SU-DHL-6 (cell line): ENCODE measurements around the gene CERS6.

Experiments
- H2AFZ ChIP-seq: fragments of 200-600 bp; sonication (generic); 2 replicates; pipeline ENCODE4 v1.6.1; 2014; ENCODE audit warnings: low read depth, mild to moderate bottlenecking, moderate library complexity, mixed read lengths, antibody characterized with exemption, low read length; ENCODE audit not compliant: severe bottlenecking
- H3F3A ChIP-seq: fragments of 200-600 bp; shearing (Covaris generic); 2 replicates; pipeline ENCODE4 v1.6.0; 2016; ENCODE audit warnings: antibody characterized with exemption, mild to moderate bottlenecking; ENCODE audit not compliant: insufficient read depth
- H3K27ac ChIP-seq: fragments of 200-600 bp; sonication (generic); 2 replicates; pipeline ENCODE4 v1.5.1; 2016; ENCODE audit warnings: low read depth, mild to moderate bottlenecking, low read length, moderate library complexity, mixed read lengths
- H3K27me3 ChIP-seq: fragments of 200-600 bp; sonication (generic), shearing (Covaris generic); 2 replicates; pipeline ENCODE4 v1.6.0; 2014; ENCODE audit warnings: mild to moderate bottlenecking, low read length
- H3K36me3 ChIP-seq: fragments of 200-600 bp; sonication (generic); 2 replicates; pipeline ENCODE4 v1.6.1; 2014; ENCODE audit warnings: mild to moderate bottlenecking, low read length, mixed read lengths
- H3K4me2 ChIP-seq: fragments of 300-600, 200-600 bp; shearing (Covaris generic), sonication (generic); 2 replicates; pipeline ENCODE4 v1.6.0; 2014; ENCODE audit warnings: low read length, low read depth, mild to moderate bottlenecking; ENCODE audit not compliant: poor library complexity, severe bottlenecking
- H3K4me3 ChIP-seq: fragments of 200-600 bp; sonication (generic); 2 replicates; pipeline ENCODE4 v1.5.1; 2014; ENCODE audit warnings: antibody characterized with exemption, low read length, mild to moderate bottlenecking, mixed read lengths; ENCODE audit not compliant: insufficient read depth, poor library complexity, severe bottlenecking
- H3K79me2 ChIP-seq: fragments of 200-600 bp; sonication (generic); 2 replicates; pipeline ENCODE4 v1.6.1; 2014; ENCODE audit warnings: mild to moderate bottlenecking, low read length, moderate library complexity; ENCODE audit not compliant: insufficient read depth
- H3K9ac ChIP-seq: fragments of 200-600 bp; sonication (generic); 2 replicates; pipeline ENCODE4 v1.7.0; 2014; ENCODE audit warnings: mild to moderate bottlenecking, low read length
- H3K9me2 ChIP-seq: fragments of 200-600 bp; sonication (generic); replicated peaks from 2 replicates; pipeline ENCODE4 v1.6.1; 2014; ENCODE audit warnings: low read length; ENCODE audit not compliant: insufficient read depth
- H3K9me3 ChIP-seq: fragments of 200-600 bp; sonication (generic); 2 replicates; pipeline ENCODE4 v1.6.1; 2014; ENCODE audit warnings: low read length, mixed read lengths; ENCODE audit not compliant: insufficient read depth
- H4K20me1 ChIP-seq: fragments of 200-600 bp; sonication (generic); 2 replicates; pipeline ENCODE4 v1.6.1; 2014; ENCODE audit warnings: low read depth, mild to moderate bottlenecking, antibody characterized with exemption, low read length, moderate library complexity, mixed read lengths
- EZH2phosphoT487 ChIP-seq: fragments of 200-600 bp; sonication (generic), shearing (Covaris generic); conservative IDR thresholded peaks from 2 replicates; pipeline ENCODE4 v1.6.1; 2018; ENCODE audit warnings: mild to moderate bottlenecking, antibody characterized with exemption, low read length, moderate library complexity, mixed read lengths
- TF ChIP-seq, protein P1 (sequence below): fragments of 200-600 bp; sonication (generic); IDR thresholded peaks from one replicate; pipeline ENCODE4 v1.5.1; 2017; ENCODE audit warnings: antibody characterized with exemption, mild to moderate bottlenecking, low read length, moderate library complexity; ENCODE audit not compliant: insufficient read depth, poor library complexity, severe bottlenecking

The CERS6 gene

GRCh38 chr2:168471163-168471475 is 15.0 kb downstream of the CERS6 start:
- H3K9me2 ChIP-seq: no peaks in the 10 kb centered on the region
- no peaks in the 10 kb centered on the region for H3K36me3 ChIP-seq
- no peak overlapping the region for H3K4me3 ChIP-seq
- no peaks in the 10 kb centered on the region for H3K9me3 ChIP-seq
- H3K4me2 ChIP-seq: no peak overlapping the region
- no peaks in the 10 kb centered on the region for H3K79me2 ChIP-seq
- TF ChIP-seq, protein P1, sequence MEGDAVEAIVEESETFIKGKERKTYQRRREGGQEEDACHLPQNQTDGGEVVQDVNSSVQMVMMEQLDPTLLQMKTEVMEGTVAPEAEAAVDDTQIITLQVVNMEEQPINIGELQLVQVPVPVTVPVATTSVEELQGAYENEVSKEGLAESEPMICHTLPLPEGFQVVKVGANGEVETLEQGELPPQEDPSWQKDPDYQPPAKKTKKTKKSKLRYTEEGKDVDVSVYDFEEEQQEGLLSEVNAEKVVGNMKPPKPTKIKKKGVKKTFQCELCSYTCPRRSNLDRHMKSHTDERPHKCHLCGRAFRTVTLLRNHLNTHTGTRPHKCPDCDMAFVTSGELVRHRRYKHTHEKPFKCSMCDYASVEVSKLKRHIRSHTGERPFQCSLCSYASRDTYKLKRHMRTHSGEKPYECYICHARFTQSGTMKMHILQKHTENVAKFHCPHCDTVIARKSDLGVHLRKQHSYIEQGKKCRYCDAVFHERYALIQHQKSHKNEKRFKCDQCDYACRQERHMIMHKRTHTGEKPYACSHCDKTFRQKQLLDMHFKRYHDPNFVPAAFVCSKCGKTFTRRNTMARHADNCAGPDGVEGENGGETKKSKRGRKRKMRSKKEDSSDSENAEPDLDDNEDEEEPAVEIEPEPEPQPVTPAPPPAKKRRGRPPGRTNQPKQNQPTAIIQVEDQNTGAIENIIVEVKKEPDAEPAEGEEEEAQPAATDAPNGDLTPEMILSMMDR: no peak
- no peak for TF ChIP-seq EZH2phosphoT487
- no peak overlapping the region for H2AFZ ChIP-seq
- no peaks in the 10 kb centered on the region for H3K27me3 ChIP-seq
- H3K9ac ChIP-seq: no peak overlapping the region
- H4K20me1 ChIP-seq: no peaks in the 10 kb centered on the region
- H3K27ac ChIP-seq: no peak overlapping the region
- no peaks in the 10 kb centered on the region for H3F3A ChIP-seq

GRCh38 chr2:168475636-168476035 is 19.6 kb downstream of the CERS6 start:
- Histone ChIP-seq H3K9me3 (no peaks in the 10 kb centered on the region), H3K4me2 (no peak overlapping the region), H3K27me3 (no peaks in the 10 kb centered on the region), H3K79me2 (no peaks in the 10 kb centered on the region), H3F3A (no peaks in the 10 kb centered on the region), H3K9me2 (no peaks in the 10 kb centered on the region), H2AFZ (no peak overlapping the region), H3K4me3 (no peak overlapping the region), H3K27ac (no peak overlapping the region), H3K9ac (no peak overlapping the region), H3K36me3 (no peaks in the 10 kb centered on the region), H4K20me1 (no peaks in the 10 kb centered on the region)
- TF ChIP-seq EZH2phosphoT487: no peak
- TF ChIP-seq, protein P1: no peak

GRCh38 chr2:168478206-168478605 is 22.1 kb downstream of the CERS6 start:
- H3K79me2 ChIP-seq: no peaks in the 10 kb centered on the region
- H3K36me3 ChIP-seq: no peaks in the 10 kb centered on the region
- no peaks in the 10 kb centered on the region for H3K9me2 ChIP-seq
- H3K4me2 ChIP-seq: no peak overlapping the region
- no peaks in the 10 kb centered on the region for H3K9me3 ChIP-seq
- no peaks in the 10 kb centered on the region for H4K20me1 ChIP-seq
- H3K9ac ChIP-seq: no peak overlapping the region
- H3K27me3 ChIP-seq: no peaks in the 10 kb centered on the region
- no peak overlapping the region for H3K4me3 ChIP-seq
- H2AFZ ChIP-seq: no peak overlapping the region
- H3K27ac ChIP-seq: no peak overlapping the region
- no peaks in the 10 kb centered on the region for H3F3A ChIP-seq
- TF ChIP-seq EZH2phosphoT487: no peak
- TF ChIP-seq, protein P1: no peak

GRCh38 chr2:168480356-168480755 is 24.3 kb downstream of the CERS6 start:
- Histone ChIP-seq H3K4me2 (no peak overlapping the region), H3K9me2 (no peaks in the 10 kb centered on the region), H3F3A (no peaks in the 10 kb centered on the region), H3K9ac (no peak overlapping the region), H3K79me2 (no peaks in the 10 kb centered on the region), H3K27ac (no peak overlapping the region), H2AFZ (no peak overlapping the region), H3K4me3 (no peak overlapping the region), H4K20me1 (no peaks in the 10 kb centered on the region), H3K9me3 (no peaks in the 10 kb centered on the region), H3K36me3 (no peaks in the 10 kb centered on the region), H3K27me3 (no peaks in the 10 kb centered on the region)
- TF ChIP-seq EZH2phosphoT487: no peak
- TF ChIP-seq, protein P1: no peak
